Measurements from ENCODE around the gene AKAP1.

- no peak for TF ChIP-seq CTCF (conservative IDR thresholded peaks at IDR 0.05; ENCODE audit: low read length)
- no peak for TF ChIP-seq EZH2phosphoT487 (IDR thresholded peaks at IDR 0.05; ENCODE audit: borderline replicate concordance, low read depth, low read length)
Measured at GRCh38 chr17:57102122-57102521, 17.1 kb downstream of the AKAP1 start.
